HEK293 (cell line): ENCODE data around the gene ENO3.

Experiments
- CTCF ChIA-PET: fragments of 350-600 bp; formaldehyde crosslinking; extraction: SDS; loops from one replicate; lab custom pipeline; 2021; ENCODE audit warnings: antibody characterized with exemption; lab: Yijun Ruan, JAX
- POLR2A ChIA-PET: fragments of 300-600 bp; formaldehyde crosslinking; extraction: SDS; loops from one replicate; lab custom pipeline; 2020; ENCODE audit warnings: antibody characterized with exemption, inconsistent platforms; lab: Yijun Ruan, JAX
- H3K27ac ChIP-seq: fragments of 200-500 bp; sonication (Bioruptor generic); 2 replicates; pipeline ENCODE4 v1.5.1; 2014; ENCODE audit warnings: low read depth, low read length, control low read depth, inconsistent platforms; ENCODE audit errors: extremely low read depth
- H3K36me3 ChIP-seq, 2 experiments: fragments of 200-500 bp in 1 of 2; sonication (Bioruptor generic) in 1 of 2; 1 replicate in 1 of 2; 2 replicates in 1 of 2; pipeline ENCODE4 v1.5.1; 2014 to 2017; ENCODE audit warnings: inconsistent platforms in 2 of 2, low read length in 2 of 2; ENCODE audit not compliant: control insufficient read depth in 2 of 2, insufficient read depth in 1 of 2
- H3K4me1 ChIP-seq: fragments of 200-500 bp; sonication (Bioruptor generic); 2 replicates; pipeline ENCODE4 v1.5.1; 2014; ENCODE audit warnings: mild to moderate bottlenecking, low read length, inconsistent platforms; ENCODE audit not compliant: control insufficient read depth, insufficient read depth
- H3K4me3 ChIP-seq: 2 replicates; pipeline ENCODE4 v1.5.1; 2011; ENCODE audit warnings: low read depth, mild to moderate bottlenecking, control low read depth, low read length, moderate library complexity
- H3K9me3 ChIP-seq: fragments of 200-500 bp; sonication (Bioruptor generic); 2 replicates; pipeline ENCODE4 v1.5.1; 2014; ENCODE audit warnings: low read depth, low read length, inconsistent platforms; ENCODE audit not compliant: control insufficient read depth, insufficient read depth
- BCL11A ChIP-seq: fragments of 450-650 bp; formaldehyde crosslinking; IDR thresholded peaks from 2 replicates; pipeline ENCODE4 v1.5.1; 2016; ENCODE audit warnings: low read depth, missing biosample characterization, missing genetic modification characterization
- KLF16 ChIP-seq: fragments of 450-650 bp; formaldehyde crosslinking; IDR thresholded peaks from 2 replicates; pipeline ENCODE4 v1.5.1; 2017; ENCODE audit warnings: missing biosample characterization, missing genetic modification characterization
- MZF1 ChIP-seq: fragments of 450-650 bp; formaldehyde crosslinking; IDR thresholded peaks from 2 replicates; pipeline ENCODE4 v1.5.1; 2017; ENCODE audit warnings: missing biosample characterization, missing genetic modification characterization, borderline replicate concordance
- SCRT1 ChIP-seq: fragments of 450-650 bp; formaldehyde crosslinking; IDR thresholded peaks from 2 replicates; pipeline ENCODE4 v1.5.1; 2016; ENCODE audit warnings: missing biosample characterization, missing genetic modification characterization, borderline replicate concordance
- TRIM28 ChIP-seq: IDR thresholded peaks from 2 replicates; pipeline ENCODE4 v1.6.1; 2011; ENCODE audit warnings: low read length, control low read depth, borderline replicate concordance
- ZBTB21 ChIP-seq: fragments of 450-650 bp; formaldehyde crosslinking; IDR thresholded peaks from 2 replicates; pipeline ENCODE4 v1.5.1; 2017; ENCODE audit warnings: missing biosample characterization, missing genetic modification characterization
- ZBTB48 ChIP-seq: fragments of 450-650 bp; formaldehyde crosslinking; IDR thresholded peaks from 2 replicates; pipeline ENCODE4 v1.5.1; 2016; ENCODE audit warnings: missing biosample characterization, missing genetic modification characterization
- ZEB2 ChIP-seq: fragments of 450-650 bp; formaldehyde crosslinking; IDR thresholded peaks from 2 replicates; pipeline ENCODE4 v1.5.1; 2016; ENCODE audit warnings: missing biosample characterization, missing genetic modification characterization
- ZFP3 ChIP-seq: fragments of 450-650 bp; formaldehyde crosslinking; IDR thresholded peaks from 2 replicates; pipeline ENCODE4 v1.5.1; 2016; ENCODE audit warnings: low read depth, missing biosample characterization, missing genetic modification characterization
- ZFP69B ChIP-seq: fragments of 450-650 bp; formaldehyde crosslinking; IDR thresholded peaks from 2 replicates; pipeline ENCODE4 v1.5.1; 2016; ENCODE audit warnings: missing biosample characterization, missing genetic modification characterization
- ZNF155 ChIP-seq: fragments of 450-650 bp; formaldehyde crosslinking; IDR thresholded peaks from 2 replicates; pipeline ENCODE4 v1.5.1; 2016; ENCODE audit warnings: missing biosample characterization, missing genetic modification characterization
- ZNF175 ChIP-seq: fragments of 450-650 bp; formaldehyde crosslinking; IDR thresholded peaks from 2 replicates; pipeline ENCODE4 v1.5.1; 2016; ENCODE audit warnings: missing biosample characterization, missing genetic modification characterization
- ZNF19 ChIP-seq: fragments of 450-650 bp; formaldehyde crosslinking; IDR thresholded peaks from 2 replicates; pipeline ENCODE4; 2016; ENCODE audit warnings: missing biosample characterization, missing genetic modification characterization, low read depth
- ZNF23 ChIP-seq: fragments of 450-650 bp; formaldehyde crosslinking; IDR thresholded peaks from 2 replicates; pipeline ENCODE4 v1.5.1; 2016; ENCODE audit warnings: missing biosample characterization, missing genetic modification characterization, borderline replicate concordance
- ZNF24 ChIP-seq: fragments of 450-650 bp; formaldehyde crosslinking; IDR thresholded peaks from 2 replicates; pipeline ENCODE4 v1.5.1; 2016; ENCODE audit warnings: missing biosample characterization, missing genetic modification characterization
- ZNF404 ChIP-seq: fragments of 450-650 bp; formaldehyde crosslinking; IDR thresholded peaks from 2 replicates; pipeline ENCODE4 v1.5.1; 2017; ENCODE audit warnings: missing biosample characterization, missing genetic modification characterization
- ZNF423 ChIP-seq: fragments of 450-650 bp; formaldehyde crosslinking; IDR thresholded peaks from 2 replicates; pipeline ENCODE4 v1.5.1; 2016; ENCODE audit warnings: missing biosample characterization, missing genetic modification characterization
- ZNF426 ChIP-seq: fragments of 450-650 bp; formaldehyde crosslinking; IDR thresholded peaks from 2 replicates; pipeline ENCODE4 v1.5.1; 2017; ENCODE audit warnings: missing biosample characterization, missing genetic modification characterization, mild to moderate bottlenecking, inconsistent platforms, moderate library complexity
- ZNF521 ChIP-seq: fragments of 450-650 bp; formaldehyde crosslinking; IDR thresholded peaks from 2 replicates; pipeline ENCODE4 v1.5.1; 2017; ENCODE audit warnings: missing biosample characterization, mild to moderate bottlenecking, missing genetic modification characterization
- ZNF530 ChIP-seq: fragments of 450-650 bp; formaldehyde crosslinking; IDR thresholded peaks from 2 replicates; pipeline ENCODE4 v1.5.1; 2016; ENCODE audit warnings: low read depth, missing biosample characterization, missing genetic modification characterization
- ZNF544 ChIP-seq: fragments of 450-650 bp; formaldehyde crosslinking; IDR thresholded peaks from 2 replicates; pipeline ENCODE4 v1.5.0; 2017; ENCODE audit warnings: missing biosample characterization, missing genetic modification characterization
- ZNF596 ChIP-seq: fragments of 450-650 bp; IDR thresholded peaks from 2 replicates; pipeline ENCODE4 v1.5.0; 2018; ENCODE audit warnings: missing biosample characterization, mild to moderate bottlenecking, missing genetic modification characterization, moderate library complexity
- ZNF600 ChIP-seq: fragments of 450-650 bp; formaldehyde crosslinking; IDR thresholded peaks from 2 replicates; pipeline ENCODE4 v1.5.1; 2016; ENCODE audit warnings: missing biosample characterization, missing genetic modification characterization
- ZNF624 ChIP-seq: fragments of 450-650 bp; formaldehyde crosslinking; IDR thresholded peaks from 2 replicates; pipeline ENCODE4 v1.5.1; 2017; ENCODE audit warnings: missing biosample characterization, missing genetic modification characterization
- ZNF658 ChIP-seq: fragments of 450-650 bp; formaldehyde crosslinking; IDR thresholded peaks from 2 replicates; pipeline ENCODE4; 2016; ENCODE audit warnings: missing biosample characterization, missing genetic modification characterization
- ZNF664 ChIP-seq: fragments of 450-650 bp; formaldehyde crosslinking; IDR thresholded peaks from 2 replicates; pipeline ENCODE4 v1.5.1; 2016; ENCODE audit warnings: missing biosample characterization, missing genetic modification characterization
- ZNF707 ChIP-seq: fragments of 450-650 bp; formaldehyde crosslinking; IDR thresholded peaks from 2 replicates; pipeline ENCODE4 v1.5.1; 2016; ENCODE audit warnings: missing biosample characterization, missing genetic modification characterization
- ZNF747 ChIP-seq: fragments of 450-650 bp; formaldehyde crosslinking; IDR thresholded peaks from 2 replicates; pipeline ENCODE4 v1.5.1; 2016; ENCODE audit warnings: missing biosample characterization, missing genetic modification characterization
- ZNF785 ChIP-seq: fragments of 450-650 bp; formaldehyde crosslinking; IDR thresholded peaks from 2 replicates; pipeline ENCODE4 v1.5.1; 2016; ENCODE audit warnings: missing biosample characterization, missing genetic modification characterization
- TF ChIP-seq, protein P1 (sequence below): fragments of 450-650 bp; formaldehyde crosslinking; IDR thresholded peaks from 2 replicates; pipeline ENCODE4 v1.5.1; 2016; ENCODE audit warnings: missing biosample characterization, missing genetic modification characterization
- TF ChIP-seq, protein P2 (sequence below): fragments of 450-650 bp; formaldehyde crosslinking; IDR thresholded peaks from 2 replicates; pipeline ENCODE4 v1.5.1; 2017; ENCODE audit warnings: missing biosample characterization, missing genetic modification characterization
- TF ChIP-seq, protein P3 (sequence below): fragments of 450-650 bp; formaldehyde crosslinking; IDR thresholded peaks from 2 replicates; pipeline ENCODE4 v1.5.1; 2016; ENCODE audit warnings: missing biosample characterization, missing genetic modification characterization
- TF ChIP-seq, protein P4 (sequence below): fragments of 450-650 bp; formaldehyde crosslinking; IDR thresholded peaks from 2 replicates; pipeline ENCODE4 v1.5.1; 2016; ENCODE audit warnings: missing biosample characterization, missing genetic modification characterization

Gene ENO3

DNA sequence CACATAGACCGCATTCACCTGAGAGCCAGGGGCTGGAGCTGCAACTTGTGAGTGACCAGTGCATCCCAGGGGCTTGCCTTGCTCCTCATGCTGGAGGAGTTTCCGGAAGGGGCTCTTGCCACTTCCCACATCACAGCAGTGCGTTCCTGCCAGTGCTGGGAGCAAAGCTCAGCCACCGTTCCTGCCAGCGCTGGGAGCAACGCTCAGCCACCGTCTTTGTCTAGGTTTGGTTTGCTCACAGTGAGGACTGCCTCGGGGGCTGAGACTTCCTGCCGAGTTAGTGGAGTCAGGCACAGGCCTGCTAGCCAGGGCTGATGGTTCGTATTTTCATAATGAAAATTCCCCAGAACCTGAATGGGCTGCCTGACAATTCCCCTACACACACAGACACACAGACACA, 42.6 kb upstream of the ENO3 start (continued):
- TF ChIP-seq, protein P1, sequence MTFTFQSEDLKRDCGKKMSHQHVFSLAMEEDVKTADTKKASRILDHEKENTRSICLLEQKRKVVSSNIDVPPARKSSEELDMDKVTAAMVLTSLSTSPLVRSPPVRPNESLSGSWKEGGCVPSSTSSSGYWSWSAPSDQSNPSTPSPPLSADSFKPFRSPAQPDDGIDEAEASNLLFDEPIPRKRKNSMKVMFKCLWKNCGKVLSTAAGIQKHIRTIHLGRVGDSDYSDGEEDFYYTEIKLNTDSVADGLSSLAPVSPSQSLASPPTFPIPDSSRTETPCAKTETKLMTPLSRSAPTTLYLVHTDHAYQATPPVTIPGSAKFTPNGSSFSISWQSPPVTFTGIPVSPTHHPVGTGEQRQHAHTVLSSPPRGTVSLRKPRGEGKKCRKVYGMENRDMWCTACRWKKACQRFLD = no peak
- no peak for TF ChIP-seq ZNF19

DNA sequence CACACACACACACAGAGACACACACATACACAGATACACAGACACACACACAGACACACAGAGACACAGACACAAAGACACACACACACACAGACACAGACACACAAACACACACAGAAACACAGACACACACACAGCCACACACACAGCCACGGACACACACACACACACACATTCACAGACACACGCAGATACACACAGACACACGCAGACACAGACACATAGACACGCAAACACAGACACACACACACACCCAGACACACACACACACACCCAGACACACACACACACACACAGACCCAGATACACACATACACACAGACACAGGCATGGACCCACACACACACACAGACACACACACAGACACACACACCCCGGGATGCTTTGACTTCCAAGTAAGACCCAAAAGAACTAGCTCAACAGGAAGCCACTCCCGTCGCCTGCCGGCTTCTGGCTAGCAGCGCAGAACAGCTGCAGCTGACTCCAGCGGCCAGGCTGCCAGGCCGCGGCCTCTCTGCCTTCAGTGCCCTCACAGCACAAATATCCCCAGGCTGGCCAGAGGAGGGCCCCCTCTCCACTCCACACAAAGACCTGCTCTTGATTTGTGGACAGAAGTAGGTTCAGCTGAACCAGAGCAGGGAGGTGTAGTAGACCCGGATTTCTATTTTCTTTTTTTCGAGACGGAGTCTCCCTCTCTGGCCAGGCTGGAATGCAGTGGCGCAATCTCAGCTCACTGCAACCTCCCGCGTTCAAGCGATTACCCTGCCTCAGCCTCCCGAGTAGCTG, 42.0 kb upstream of the ENO3 start:
- Histone ChIP-seq H3K27ac (0 out of 2 replicates have a peak overlapping the region, but pooled peaks have one; percentile 12), H3K4me3 (no peak overlapping the region), H3K9me3 (no peaks in the 10 kb centered on the region), H3K4me1 (no peaks in the 10 kb centered on the region; the same call in 1 of the 2 replicates), H3K36me3 (no peaks in the 10 kb centered on the region)
- POLR2A ChIA-PET = interaction anchor here (0.5 to 1.9 kb wide), 14 partner anchors 14 to 240 kb away, joined by 3 to 27 read pairs (median 4); partner anchors contain the start of genes ARRB2, INCA1, KIF1C and RNF167
- CTCF ChIA-PET = interaction anchor here (0.6 to 2.3 kb wide), 45 partner anchors 8 to 1162 kb away, joined by 3 to 23 read pairs (median 4); partner anchors contain the start of genes ARRB2, C17orf107, CAMTA2 and ENO3
- TF ChIP-seq ZNF544 (tag by site-specific recombination) = no peak
- TF ChIP-seq ZNF175 (tag by site-specific recombination) = no peak
- TF ChIP-seq SCRT1 (tag by site-specific recombination) = no peak
- no peak for TF ChIP-seq KLF16 (tag by site-specific recombination)
- TF ChIP-seq ZFP69B (tag by site-specific recombination) = peak; percentile 36; the same call in 1 of the 2 replicates
- TF ChIP-seq TRIM28 = no peak
- no peak for TF ChIP-seq ZNF785 (tag by site-specific recombination)
- no peak for TF ChIP-seq ZNF664
- no peak for TF ChIP-seq ZNF423 (tag by site-specific recombination)
- no peak for TF ChIP-seq ZEB2 (tag by site-specific recombination)
- TF ChIP-seq ZNF530 (tag by site-specific recombination) = no peak
- no peak for TF ChIP-seq ZNF658
- TF ChIP-seq ZNF155 (tag by site-specific recombination) = no peak
- TF ChIP-seq ZNF23 (tag by site-specific recombination) = 0 out of 2 replicates have a peak, but pooled peaks have one; percentile 24
- no peak for TF ChIP-seq ZNF426 (tag by site-specific recombination)
- TF ChIP-seq ZNF404 (tag by site-specific recombination) = no peak
- TF ChIP-seq BCL11A (tag by site-specific recombination) = no peak
- no peak for TF ChIP-seq ZNF747 (tag by site-specific recombination)
- TF ChIP-seq ZNF624 (tag by site-specific recombination) = no peak
- TF ChIP-seq, protein P2, sequence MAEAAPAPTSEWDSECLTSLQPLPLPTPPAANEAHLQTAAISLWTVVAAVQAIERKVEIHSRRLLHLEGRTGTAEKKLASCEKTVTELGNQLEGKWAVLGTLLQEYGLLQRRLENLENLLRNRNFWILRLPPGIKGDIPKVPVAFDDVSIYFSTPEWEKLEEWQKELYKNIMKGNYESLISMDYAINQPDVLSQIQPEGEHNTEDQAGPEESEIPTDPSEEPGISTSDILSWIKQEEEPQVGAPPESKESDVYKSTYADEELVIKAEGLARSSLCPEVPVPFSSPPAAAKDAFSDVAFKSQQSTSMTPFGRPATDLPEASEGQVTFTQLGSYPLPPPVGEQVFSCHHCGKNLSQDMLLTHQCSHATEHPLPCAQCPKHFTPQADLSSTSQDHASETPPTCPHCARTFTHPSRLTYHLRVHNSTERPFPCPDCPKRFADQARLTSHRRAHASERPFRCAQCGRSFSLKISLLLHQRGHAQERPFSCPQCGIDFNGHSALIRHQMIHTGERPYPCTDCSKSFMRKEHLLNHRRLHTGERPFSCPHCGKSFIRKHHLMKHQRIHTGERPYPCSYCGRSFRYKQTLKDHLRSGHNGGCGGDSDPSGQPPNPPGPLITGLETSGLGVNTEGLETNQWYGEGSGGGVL (tag by site-specific recombination) = no peak
- no peak for TF ChIP-seq ZFP3
- peak; percentile 73; the same call in 1 of the 2 replicates for TF ChIP-seq ZNF600 (tag by site-specific recombination)
- no peak for TF ChIP-seq ZNF521 (tag by site-specific recombination)
- no peak for TF ChIP-seq ZNF596 (tag by site-specific recombination)
- TF ChIP-seq ZBTB21 (tag by site-specific recombination) = no peak
- TF ChIP-seq ZNF707 = no peak
- no peak for TF ChIP-seq MZF1
- TF ChIP-seq ZBTB48 = no peak
- TF ChIP-seq, protein P3, sequence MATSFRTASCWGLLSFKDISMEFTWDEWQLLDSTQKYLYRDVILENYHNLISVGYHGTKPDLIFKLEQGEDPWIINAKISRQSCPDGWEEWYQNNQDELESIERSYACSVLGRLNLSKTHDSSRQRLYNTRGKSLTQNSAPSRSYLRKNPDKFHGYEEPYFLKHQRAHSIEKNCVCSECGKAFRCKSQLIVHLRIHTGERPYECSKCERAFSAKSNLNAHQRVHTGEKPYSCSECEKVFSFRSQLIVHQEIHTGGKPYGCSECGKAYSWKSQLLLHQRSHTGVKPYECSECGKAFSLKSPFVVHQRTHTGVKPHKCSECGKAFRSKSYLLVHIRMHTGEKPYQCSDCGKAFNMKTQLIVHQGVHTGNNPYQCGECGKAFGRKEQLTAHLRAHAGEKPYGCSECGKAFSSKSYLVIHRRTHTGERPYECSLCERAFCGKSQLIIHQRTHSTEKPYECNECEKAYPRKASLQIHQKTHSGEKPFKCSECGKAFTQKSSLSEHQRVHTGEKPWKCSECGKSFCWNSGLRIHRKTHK (tag by site-specific recombination) = no peak
- TF ChIP-seq ZNF24 (tag by site-specific recombination) = no peak
- TF ChIP-seq, protein P4, sequence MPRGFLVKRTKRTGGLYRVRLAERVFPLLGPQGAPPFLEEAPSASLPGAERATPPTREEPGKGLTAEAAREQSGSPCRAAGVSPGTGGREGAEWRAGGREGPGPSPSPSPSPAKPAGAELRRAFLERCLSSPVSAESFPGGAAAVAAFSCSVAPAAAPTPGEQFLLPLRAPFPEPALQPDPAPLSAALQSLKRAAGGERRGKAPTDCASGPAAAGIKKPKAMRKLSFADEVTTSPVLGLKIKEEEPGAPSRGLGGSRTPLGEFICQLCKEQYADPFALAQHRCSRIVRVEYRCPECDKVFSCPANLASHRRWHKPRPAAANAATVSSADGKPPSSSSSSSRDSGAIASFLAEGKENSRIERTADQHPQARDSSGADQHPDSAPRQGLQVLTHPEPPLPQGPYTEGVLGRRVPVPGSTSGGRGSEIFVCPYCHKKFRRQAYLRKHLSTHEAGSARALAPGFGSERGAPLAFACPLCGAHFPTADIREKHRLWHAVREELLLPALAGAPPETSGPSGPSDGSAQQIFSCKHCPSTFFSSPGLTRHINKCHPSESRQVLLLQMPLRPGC (tag by site-specific recombination) = no peak
